MM.1S (cell line): Measurements from ENCODE around the gene GRB10.

Experiments used
- DNase-seq: peaks from one replicate; pipeline ENCODE4 v3.0.0-alpha.2; 2015
- H2AFZ ChIP-seq: fragments of 300-600 bp; sonication (generic); 2 replicates; pipeline ENCODE4 v1.6.0; 2016; ENCODE audit warnings: antibody characterized with exemption, low read length
- H3F3A ChIP-seq: fragments of 300-600 bp; sonication (generic); 2 replicates; pipeline ENCODE4 v1.6.1; 2016; ENCODE audit warnings: mild to moderate bottlenecking, antibody characterized with exemption, low read length, moderate library complexity, mixed read lengths; ENCODE audit not compliant: insufficient read depth
- H3K27ac ChIP-seq: fragments of 300-600 bp; sonication (generic); 2 replicates; pipeline ENCODE4 v1.5.1; 2016; ENCODE audit warnings: mild to moderate bottlenecking, low read length
- H3K27me3 ChIP-seq: fragments of 300-600 bp; sonication (generic); replicated peaks from 2 replicates; pipeline ENCODE4 v1.6.0; 2016; ENCODE audit warnings: low read length; ENCODE audit not compliant: insufficient read depth
- H3K36me3 ChIP-seq: fragments of 300-600 bp; sonication (generic); replicated peaks from 2 replicates; pipeline ENCODE4 v1.6.1; 2016; ENCODE audit warnings: mild to moderate bottlenecking, low read length, mixed read lengths; ENCODE audit not compliant: insufficient read depth
- H3K4me1 ChIP-seq: fragments of 300-600 bp; sonication (generic); 2 replicates; pipeline ENCODE4 v1.6.1; 2016; ENCODE audit warnings: low read length, mixed read lengths
- H3K4me2 ChIP-seq: fragments of 300-600 bp; sonication (generic); 2 replicates; pipeline ENCODE4 v1.6.0; 2016; ENCODE audit warnings: low read depth, low read length
- H3K4me3 ChIP-seq: fragments of 300-600 bp; sonication (generic); 2 replicates; pipeline ENCODE4 v1.5.1; 2016; ENCODE audit warnings: low read length, mixed read lengths
- H3K79me2 ChIP-seq: fragments of 300-600 bp; sonication (generic); 2 replicates; pipeline ENCODE4 v1.6.1; 2016; ENCODE audit warnings: mixed run types, low read length, mixed read lengths
- H3K9ac ChIP-seq: fragments of 300-600 bp; sonication (generic); 2 replicates; pipeline ENCODE4 v1.6.1; 2016; ENCODE audit warnings: low read length, mixed read lengths
- H3K9me2 ChIP-seq: fragments of 300-600 bp; sonication (generic); replicated peaks from 2 replicates; pipeline ENCODE4 v1.6.1; 2016; ENCODE audit warnings: mild to moderate bottlenecking, low read length, mixed read lengths; ENCODE audit not compliant: insufficient read depth
- H3K9me3 ChIP-seq: fragments of 300-600 bp; sonication (generic); replicated peaks from 2 replicates; pipeline ENCODE4 v1.6.1; 2016; ENCODE audit warnings: mild to moderate bottlenecking, low read length, mixed read lengths; ENCODE audit not compliant: insufficient read depth
- H4K20me1 ChIP-seq: fragments of 300-600 bp; sonication (generic); 2 replicates; pipeline ENCODE4 v1.6.1; 2016; ENCODE audit warnings: mild to moderate bottlenecking, low read length, moderate library complexity, mixed read lengths; ENCODE audit not compliant: insufficient read depth
- CTCF ChIP-seq: fragments of 300-600 bp; sonication (generic); IDR thresholded peaks from 2 replicates; pipeline ENCODE4 v1.5.1; 2016; ENCODE audit warnings: antibody characterized with exemption, low read length, mixed read lengths
- EZH2 ChIP-seq: fragments of 300-600 bp; sonication (generic); optimal IDR thresholded peaks from 2 replicates; pipeline ENCODE3; 2017; ENCODE audit warnings: low read depth, mild to moderate bottlenecking, antibody characterized with exemption, low read length, mixed read lengths
- EZH2phosphoT487 ChIP-seq: fragments of 300-600 bp; sonication (generic); IDR thresholded peaks from 2 replicates; pipeline ENCODE4 v1.6.1; 2018; ENCODE audit warnings: antibody characterized with exemption, low read length

Gene GRB10

GRCh38 chr7:50632561-50633413 is 149.9 kb downstream of the GRB10 start:
- Histone ChIP-seq H3F3A (no peaks in the 10 kb centered on the region), H3K4me1 (no peaks in the 10 kb centered on the region), H3K9me2 (no peaks in the 10 kb centered on the region), H3K27ac (no peak overlapping the region), H3K36me3 (no peaks in the 10 kb centered on the region), H3K79me2 (no peaks in the 10 kb centered on the region), H3K4me3 (no peak overlapping the region), H3K9me3 (no peaks in the 10 kb centered on the region), H2AFZ (no peak overlapping the region), H3K4me2 (no peak overlapping the region), H3K27me3 (no peaks in the 10 kb centered on the region), H3K9ac (no peak overlapping the region), H4K20me1 (no peaks in the 10 kb centered on the region)
- TF ChIP-seq CTCF (peak; percentile 95), EZH2phosphoT487 (no peak)
- peak; percentile 43 for DNase-seq

GRCh38 chr7:50631639-50632038 is 151.1 kb downstream of the GRB10 start:
- TF ChIP-seq EZH2 (no peak), EZH2phosphoT487 (no peak), CTCF (no peak)
- no peaks in the 10 kb centered on the region for H3F3A ChIP-seq
- no peaks in the 10 kb centered on the region for H3K9me2 ChIP-seq
- no peak overlapping the region for H3K9ac ChIP-seq
- no peaks in the 10 kb centered on the region for H3K4me1 ChIP-seq
- no peaks in the 10 kb centered on the region for H4K20me1 ChIP-seq
- no peaks in the 10 kb centered on the region for H3K9me3 ChIP-seq
- no peak overlapping the region for H2AFZ ChIP-seq
- no peaks in the 10 kb centered on the region for H3K27me3 ChIP-seq
- no peaks in the 10 kb centered on the region for H3K36me3 ChIP-seq
- no peak for DNase-seq
- H3K79me2 ChIP-seq = no peaks in the 10 kb centered on the region
- no peak overlapping the region for H3K4me3 ChIP-seq
- H3K27ac ChIP-seq = no peak overlapping the region
- no peak overlapping the region for H3K4me2 ChIP-seq

GRCh38 chr7:50631100-50631499 is 151.6 kb downstream of the GRB10 start:
- Histone ChIP-seq H3K9ac (no peak overlapping the region), H3K36me3 (no peaks in the 10 kb centered on the region), H3F3A (no peaks in the 10 kb centered on the region), H3K4me2 (no peak overlapping the region), H2AFZ (no peak overlapping the region), H3K79me2 (no peaks in the 10 kb centered on the region), H3K27ac (no peak overlapping the region), H4K20me1 (no peaks in the 10 kb centered on the region), H3K4me3 (no peak overlapping the region), H3K9me2 (no peaks in the 10 kb centered on the region), H3K27me3 (no peaks in the 10 kb centered on the region), H3K4me1 (no peaks in the 10 kb centered on the region), H3K9me3 (no peaks in the 10 kb centered on the region)
- no peak for DNase-seq
- no peak for TF ChIP-seq EZH2
- TF ChIP-seq EZH2phosphoT487 = no peak
- no peak for TF ChIP-seq CTCF
